Right atrium auricular region (tissue), 2 donors: Measurements from ENCODE around the gene CARS2. TPM values are rescaled to one million over a fixed set of nuclear protein-coding genes. Genes with fewer than 3 reads are reported as not detected.

ENCODE experiments used
- DNase-seq: peaks from one replicate; pipeline ENCODE4 v3.0.0-alpha.2; 2019; ENCODE audit warnings: low spot score
- H3K27ac ChIP-seq, 2 donors: fragments of 200-600 bp; sonication (generic); 1 replicate in 1 of 2; 2 replicates in 1 of 2; pipeline ENCODE4 v1.5.1; 2016 to 2019
- H3K27me3 ChIP-seq, 2 donors: fragments of 200-600 bp; sonication (generic); one replicate each; pipeline versions ENCODE4 v1.5.1 to v1.6.0; 2017 to 2019
- H3K36me3 ChIP-seq: fragments of 200-600 bp; sonication (generic); one replicate; pipeline ENCODE4 v1.5.1; 2016
- H3K4me1 ChIP-seq, 2 donors: fragments of 200-600 bp; sonication (generic); one replicate each; pipeline versions ENCODE4 v1.5.1 to v1.6.0; 2017 to 2019
- H3K4me3 ChIP-seq, 2 donors: fragments of 200-600 bp; sonication (generic); 1 replicate in 1 of 2; 2 replicates in 1 of 2; pipeline ENCODE4 v1.5.1; 2017 to 2019; ENCODE audit warnings: mild to moderate bottlenecking in 1 of 2, moderate library complexity in 1 of 2
- H3K9me3 ChIP-seq, 2 donors: fragments of 200-600 bp; sonication (generic); one replicate each; pipeline ENCODE4 v1.5.1; 2019
- CTCF ChIP-seq, 2 donors: fragments of 200-600 bp; sonication (generic); IDR thresholded peaks; one replicate each; pipeline ENCODE4 v1.5.1; 2019; ENCODE audit warnings: antibody characterized with exemption in 2 of 2
- total RNA-seq, 2 donors: library from RNA; depleted of rRNA; stranded (reverse); fragments of >200 nt; gene quantifications; one replicate each; pipeline ENCODE4 v1.1.0, GENCODE V29; 2016

The CARS2 gene
- total RNA-seq, 2 donors from 2014 or later, result 28.5 to 30.7 TPM

- Histone ChIP-seq H3K36me3 (peaks cover 11% of the 10 kb centered on the region), H3K4me3 (no peak overlapping the region), H3K9me3 (no peaks in the 10 kb centered on the region), H3K4me1 (peaks cover 0 to 9% of the 10 kb centered on the region in 2 donors), H3K27me3 (no peaks in the 10 kb centered on the region), H3K27ac (no peak overlapping the region)
- no peak for DNase-seq
- TF ChIP-seq CTCF (IDR thresholded peaks at IDR 0.05), result no peak
Observed at GRCh38 chr13:110648848-110649421, 57.0 kb downstream of the CARS2 start.

GRCh38 chr13:110648146-110648819 lies 57.6 kb downstream of the CARS2 start:
- no peak for DNase-seq
- H3K9me3 ChIP-seq, result no peaks in the 10 kb centered on the region
- peaks cover 18% of the 10 kb centered on the region for H3K36me3 ChIP-seq
- H3K4me3 ChIP-seq, result no peak overlapping the region
- H3K27ac ChIP-seq, result no peak overlapping the region
- H3K27me3 ChIP-seq, result no peaks in the 10 kb centered on the region
- peaks cover 0 to 9% of the 10 kb centered on the region in 2 donors for H3K4me1 ChIP-seq
- no peak for TF ChIP-seq CTCF (IDR thresholded peaks at IDR 0.05)

GRCh38 chr13:110647365-110647737 lies 58.6 kb downstream of the CARS2 start:
- H3K27ac ChIP-seq, result no peak overlapping the region
- no peak for DNase-seq
- no peak overlapping the region for H3K4me3 ChIP-seq
- peaks cover 27% of the 10 kb centered on the region for H3K36me3 ChIP-seq
- no peaks in the 10 kb centered on the region for H3K27me3 ChIP-seq
- H3K9me3 ChIP-seq, result no peaks in the 10 kb centered on the region
- TF ChIP-seq CTCF (IDR thresholded peaks at IDR 0.05), result no peak
- H3K4me1 ChIP-seq, result peaks cover 0 to 9% of the 10 kb centered on the region in 2 donors

- Histone ChIP-seq H3K4me3 (no peak overlapping the region), H3K9me3 (no peaks in the 10 kb centered on the region), H3K27ac (no peak overlapping the region), H3K36me3 (peaks cover 33% of the 10 kb centered on the region), H3K4me1 (peaks cover 0 to 15% of the 10 kb centered on the region in 2 donors), H3K27me3 (no peaks in the 10 kb centered on the region)
- DNase-seq, result no peak
- no peak for TF ChIP-seq CTCF (IDR thresholded peaks at IDR 0.05)
Observed at GRCh38 chr13:110646442-110647364, 59.2 kb downstream of the CARS2 start.

- no peak for DNase-seq
Observed at GRCh38 chr13:110645750-110646149, 60.2 kb downstream of the CARS2 start.

More at GRCh38 chr13:110645750-110646149, 60.2 kb downstream of the CARS2 start:
- Histone ChIP-seq H3K4me3 (no peak overlapping the region), H3K9me3 (no peaks in the 10 kb centered on the region), H3K4me1 (peaks cover 0 to 24% of the 10 kb centered on the region in 2 donors), H3K27ac (no peak overlapping the region), H3K27me3 (no peaks in the 10 kb centered on the region), H3K36me3 (peaks cover 37% of the 10 kb centered on the region)
- no peak for TF ChIP-seq CTCF (IDR thresholded peaks at IDR 0.05)
